NCI-H146 treated with DMSO at 0.1 percent for 48 hours (cell line): ENCODE results near the gene PDSS2.
A peak's percentile ranks its signal among the peaks of the same experiment; 100 is the strongest.
"Not testable (repeated sequence)": the region's sequence is repeated elsewhere in the genome, so short reads cannot be mapped to it uniquely, and the experiment has no call there.

Experiments
- DNase-seq: peaks from one replicate; lab custom pipeline; 2025; ENCODE audit not compliant: unreplicated experiment; lab: John Stamatoyannopoulos, UW

The PDSS2 gene

GRCh38 chr6:107230448-107230847 lies 228.9 kb downstream of the PDSS2 start:
- no peak for DNase-seq

- no peak for DNase-seq
Observed at GRCh38 chr6:107230024-107230423, 229.3 kb downstream of the PDSS2 start.

GRCh38 chr6:107228754-107229153 lies 230.6 kb downstream of the PDSS2 start:
- no peak for DNase-seq

- no peak for DNase-seq
Observed at GRCh38 chr6:107221519-107221918, 237.8 kb downstream of the PDSS2 start.

- DNase-seq: no peak
Observed at GRCh38 chr6:107219851-107220250, 239.5 kb downstream of the PDSS2 start.

- DNase-seq: no peak
Observed at GRCh38 chr6:107218142-107218541, 241.2 kb downstream of the PDSS2 start.

GRCh38 chr6:107217248-107217647 lies 242.1 kb downstream of the PDSS2 start:
- DNase-seq: no peak

GRCh38 chr6:107216197-107216933 lies 243.0 kb downstream of the PDSS2 start:
- no peak for DNase-seq

- no peak for DNase-seq
Observed at GRCh38 chr6:107215334-107215733, 244.0 kb downstream of the PDSS2 start.

- DNase-seq: no peak
Observed at GRCh38 chr6:107214655-107215054, 244.7 kb downstream of the PDSS2 start.

GRCh38 chr6:107209406-107210305 lies 249.7 kb downstream of the PDSS2 start:
- DNase-seq: no peak

- no peak for DNase-seq
Observed at GRCh38 chr6:107207251-107207873, 252.0 kb downstream of the PDSS2 start.

GRCh38 chr6:107205058-107205998 lies 254.0 kb downstream of the PDSS2 start:
- DNase-seq: no peak

- DNase-seq: no peak
Observed at GRCh38 chr6:107202876-107203468, 256.4 kb downstream of the PDSS2 start.

GRCh38 chr6:107198631-107199416 lies 260.5 kb downstream of the PDSS2 start:
- DNase-seq: no peak

GRCh38 chr6:107196152-107196551 lies 263.2 kb downstream of the PDSS2 start:
- no peak for DNase-seq

- not testable (repeated sequence) for DNase-seq
Observed at GRCh38 chr6:107194723-107195122, 264.6 kb downstream of the PDSS2 start.

- DNase-seq: peak; percentile 88
Observed at GRCh38 chr6:107192830-107193229, 266.5 kb downstream of the PDSS2 start.

GRCh38 chr6:107187630-107188029 lies 271.7 kb downstream of the PDSS2 start:
- DNase-seq: no peak
